Natural killer cell (primary cell): ENCODE results near the gene YARS2. TPM values are rescaled to one million over a fixed set of nuclear protein-coding genes. Genes with fewer than 3 reads are reported as not detected.

Experiments used
- ATAC-seq, 3 donors: fragments of 150-1000 bp in 2 of 3; fragments of 200-7000 bp in 1 of 3; cut with Tn5 transposase; 1 replicate in 1 of 3; 2 replicates in 2 of 3; pipeline ENCODE4 v1.10.0; 2021; ENCODE audit warnings: mild to moderate bottlenecking in 2 of 3, moderate library complexity in 2 of 3
- DNase-seq, 2 donors: peaks; one replicate each; pipeline versions ENCODE4 v3.0.0 to v3.0.0-alpha.2; 2013 to 2021; ENCODE audit warnings: mixed read lengths in 1 of 2
- H3K27ac ChIP-seq: one replicate; pipeline ENCODE4 v1.5.1; 2013; ENCODE audit warnings: mild to moderate bottlenecking, low read length
- H3K27me3 ChIP-seq: one replicate; pipeline ENCODE4 v1.6.1; 2013; ENCODE audit warnings: low read length; ENCODE audit not compliant: control insufficient read depth, insufficient read depth
- H3K36me3 ChIP-seq: one replicate; pipeline ENCODE4 v1.6.1; 2013; ENCODE audit warnings: low read length; ENCODE audit not compliant: control insufficient read depth, insufficient read depth
- H3K4me1 ChIP-seq: one replicate; pipeline ENCODE4 v1.6.1; 2013; ENCODE audit warnings: low read length; ENCODE audit not compliant: control insufficient read depth, insufficient read depth
- H3K4me3 ChIP-seq: one replicate; pipeline ENCODE4 v1.5.1; 2013; ENCODE audit warnings: low read length
- H3K9me3 ChIP-seq: one replicate; pipeline ENCODE4 v1.6.1; 2013; ENCODE audit warnings: low read length; ENCODE audit not compliant: control insufficient read depth, insufficient read depth
- H3K27ac Mint-ChIP-seq, 2 donors: one replicate each; pipeline ENCODE4 v1.8.0; 2022; ENCODE audit warnings: mild to moderate bottlenecking in 2 of 2, mixed read lengths in 2 of 2, moderate library complexity in 1 of 2
- H3K27me3 Mint-ChIP-seq, 2 donors: one replicate each; pipeline ENCODE4 v1.8.0; 2022; ENCODE audit warnings: low read depth in 2 of 2, mixed read lengths in 2 of 2
- H3K36me3 Mint-ChIP-seq: one replicate; pipeline ENCODE4 v1.8.0; 2022; ENCODE audit warnings: mixed read lengths
- H3K4me1 Mint-ChIP-seq, 2 donors: one replicate each; pipeline ENCODE4 v1.8.0; 2022; ENCODE audit warnings: mixed read lengths in 2 of 2
- H3K4me3 Mint-ChIP-seq: one replicate; pipeline ENCODE4 v1.8.0; 2022; ENCODE audit warnings: mild to moderate bottlenecking, moderate library complexity, mixed read lengths
- H3K9me3 Mint-ChIP-seq, 2 donors: one replicate each; pipeline ENCODE4 v1.8.0; 2022; ENCODE audit warnings: mixed read lengths in 2 of 2
- WGBS: methylation state at CpG from one replicate; pipeline ENCODE4 v1.1.7; 2013; ENCODE audit warnings: missing lambda C conversion rate; ENCODE audit not compliant: insufficient coverage; 5-methylcytosine and 5-hydroxymethylcytosine counted together
- intact Hi-C: fragments of 100-400 bp; cut with micrococcal nuclease; formaldehyde crosslinking; loops from one replicate; pipeline ENCODE4 v1.14.2; 2022
- total RNA-seq, 4 donors: library from RNA; stranded (reverse); fragments of 120-200 nt in 1 of 4; gene quantifications; one replicate each; pipeline versions ENCODE4 v1.2.3 to v1.2.4, GENCODE V29; 2013 to 2022
- TF ChIP-seq, protein P1 (sequence below): fragments of 200-600 bp; IDR thresholded peaks from one replicate; pipeline ENCODE4 v1.8.0; 2022; ENCODE audit warnings: antibody characterized with exemption

The YARS2 gene
- total RNA-seq, 3 donors from 2014 or later (not counting 1 experiment from before 2014, with no cell fraction given), result 9.2 to 15.9 (median 9.3) TPM

DNA sequence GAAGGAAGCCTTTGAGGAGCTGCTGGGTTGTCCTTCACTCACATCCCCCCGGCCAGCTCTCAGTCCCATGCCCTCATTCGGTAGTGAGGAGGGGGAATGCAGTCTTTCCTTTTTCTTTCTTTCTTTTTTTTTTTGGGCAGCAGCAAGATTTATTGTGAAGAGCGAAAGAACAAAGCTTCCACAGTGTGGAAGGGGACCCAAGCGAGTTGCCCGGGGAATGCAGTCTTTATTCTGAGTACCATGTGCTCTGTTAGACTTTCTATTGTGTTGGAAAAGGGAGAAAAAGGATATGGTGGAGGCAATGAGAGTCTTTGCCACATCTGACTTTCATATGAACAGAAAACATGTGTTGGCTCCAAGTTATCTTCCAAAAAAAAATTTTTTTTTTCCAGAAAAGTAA is 29.9 kb upstream of the YARS2 start:
- TF ChIP-seq, protein P1, sequence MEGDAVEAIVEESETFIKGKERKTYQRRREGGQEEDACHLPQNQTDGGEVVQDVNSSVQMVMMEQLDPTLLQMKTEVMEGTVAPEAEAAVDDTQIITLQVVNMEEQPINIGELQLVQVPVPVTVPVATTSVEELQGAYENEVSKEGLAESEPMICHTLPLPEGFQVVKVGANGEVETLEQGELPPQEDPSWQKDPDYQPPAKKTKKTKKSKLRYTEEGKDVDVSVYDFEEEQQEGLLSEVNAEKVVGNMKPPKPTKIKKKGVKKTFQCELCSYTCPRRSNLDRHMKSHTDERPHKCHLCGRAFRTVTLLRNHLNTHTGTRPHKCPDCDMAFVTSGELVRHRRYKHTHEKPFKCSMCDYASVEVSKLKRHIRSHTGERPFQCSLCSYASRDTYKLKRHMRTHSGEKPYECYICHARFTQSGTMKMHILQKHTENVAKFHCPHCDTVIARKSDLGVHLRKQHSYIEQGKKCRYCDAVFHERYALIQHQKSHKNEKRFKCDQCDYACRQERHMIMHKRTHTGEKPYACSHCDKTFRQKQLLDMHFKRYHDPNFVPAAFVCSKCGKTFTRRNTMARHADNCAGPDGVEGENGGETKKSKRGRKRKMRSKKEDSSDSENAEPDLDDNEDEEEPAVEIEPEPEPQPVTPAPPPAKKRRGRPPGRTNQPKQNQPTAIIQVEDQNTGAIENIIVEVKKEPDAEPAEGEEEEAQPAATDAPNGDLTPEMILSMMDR, result no peak
- no peaks in the 10 kb centered on the region for H3K36me3 Mint-ChIP-seq
- H3K9me3 Mint-ChIP-seq, result no peaks in the 10 kb centered on the region
- Histone ChIP-seq H3K27ac (no peak overlapping the region), H3K9me3 (no peaks in the 10 kb centered on the region), H3K27me3 (no peaks in the 10 kb centered on the region), H3K4me3 (no peak overlapping the region), H3K36me3 (no peaks in the 10 kb centered on the region), H3K4me1 (no peaks in the 10 kb centered on the region)
- no peak for DNase-seq
- H3K4me3 Mint-ChIP-seq, result no peak overlapping the region
- intact Hi-C loops, result no loop called here
- no peak overlapping the region for H3K27ac Mint-ChIP-seq
- H3K4me1 Mint-ChIP-seq, result no peaks in the 10 kb centered on the region
- WGBS, result 91% methylated on average over 5 of the region's 5 CpGs
- peaks cover 0 to 11% of the 10 kb centered on the region in 2 donors for H3K27me3 Mint-ChIP-seq
- no peak for ATAC-seq

DNA sequence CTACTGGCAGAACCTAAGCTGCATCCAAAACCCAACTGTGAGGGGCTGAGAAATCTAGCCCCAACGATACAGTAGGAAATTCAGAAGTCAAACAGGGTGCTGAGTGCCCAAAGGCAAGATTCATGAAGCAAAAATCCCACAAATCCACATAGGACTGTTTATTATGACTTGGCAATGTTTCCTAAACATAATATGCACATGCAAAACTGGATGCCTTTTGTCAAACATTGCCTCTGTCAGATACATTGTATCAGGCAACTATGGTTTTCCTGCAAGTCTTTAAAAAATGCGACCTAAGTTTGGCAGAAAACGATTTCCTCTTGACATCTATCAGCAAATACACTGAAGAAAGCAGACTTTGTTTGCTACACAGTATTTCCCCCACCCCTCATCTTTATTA is 27.3 kb upstream of the YARS2 start:
- TF ChIP-seq, protein P1, result no peak
- no peaks in the 10 kb centered on the region for H3K4me1 Mint-ChIP-seq
- no peaks in the 10 kb centered on the region for H3K36me3 Mint-ChIP-seq
- DNase-seq (no peak), ATAC-seq (no peak)
- no peak overlapping the region for H3K4me3 ChIP-seq
- H3K9me3 ChIP-seq, result no peaks in the 10 kb centered on the region
- H3K27me3 ChIP-seq, result peaks cover 2% of the 10 kb centered on the region
- H3K36me3 ChIP-seq, result no peaks in the 10 kb centered on the region
- H3K4me1 ChIP-seq, result no peaks in the 10 kb centered on the region
- WGBS, result 56% methylated on average over 2 of the region's 3 CpGs
- intact Hi-C loops, result no loop called here
- no peak overlapping the region for H3K4me3 Mint-ChIP-seq
- H3K9me3 Mint-ChIP-seq, result no peaks in the 10 kb centered on the region
- no peak overlapping the region for H3K27ac ChIP-seq
- H3K27me3 Mint-ChIP-seq, result peaks cover 14 to 19% of the 10 kb centered on the region in 2 donors
- no peak overlapping the region for H3K27ac Mint-ChIP-seq

DNA sequence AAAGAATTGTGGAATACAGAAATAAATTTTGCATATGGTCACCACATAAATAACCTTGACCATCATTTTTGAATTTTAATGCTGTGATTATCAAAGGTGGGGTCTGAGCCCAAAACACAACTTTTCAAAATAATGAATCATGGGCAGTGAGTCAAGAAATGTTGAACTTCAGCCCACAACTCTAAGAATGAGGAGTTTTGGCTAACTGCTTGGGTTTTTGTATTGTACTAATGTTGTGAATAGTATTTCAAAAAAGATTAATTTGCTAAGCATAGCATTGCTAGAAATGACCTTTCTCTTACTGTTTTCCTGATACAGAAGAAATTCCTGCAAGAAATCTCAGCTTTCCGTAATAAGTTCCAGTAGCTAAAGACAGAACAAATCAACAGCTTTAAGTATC is 24.4 kb upstream of the YARS2 start:
- H3K4me3 Mint-ChIP-seq, result no peak overlapping the region

More for the DNA sequence above, 24.4 kb upstream of the YARS2 start:
- ATAC-seq (no peak), DNase-seq (no peak)
- H3K36me3 ChIP-seq, result no peaks in the 10 kb centered on the region
- TF ChIP-seq, protein P1, result no peak
- H3K27me3 Mint-ChIP-seq, result peaks cover 14 to 21% of the 10 kb centered on the region in 2 donors
- H3K4me1 ChIP-seq, result no peaks in the 10 kb centered on the region
- intact Hi-C loops, result no loop called here
- 72% methylated on average over 1 of the region's 1 CpG for WGBS
- H3K4me1 Mint-ChIP-seq, result no peaks in the 10 kb centered on the region
- no peak overlapping the region for H3K4me3 ChIP-seq
- H3K27me3 ChIP-seq, result peaks cover 2% of the 10 kb centered on the region
- H3K27ac Mint-ChIP-seq, result no peak overlapping the region
- H3K36me3 Mint-ChIP-seq, result no peaks in the 10 kb centered on the region
- no peaks in the 10 kb centered on the region for H3K9me3 ChIP-seq
- no peaks in the 10 kb centered on the region for H3K9me3 Mint-ChIP-seq
- H3K27ac ChIP-seq, result no peak overlapping the region
